Tibial nerve (tissue), 4 donors: ENCODE measurements around the gene ABTB1.

Experiments used
- EP300 ChIP-seq, 2 donors: sonication (generic); formaldehyde crosslinking; IDR thresholded peaks; one replicate each; pipeline ENCODE4 v1.6.1; 2017; ENCODE audit warnings: antibody characterized with exemption in 2 of 2, mild to moderate bottlenecking in 1 of 2
- TF ChIP-seq, protein P1 (sequence below), 5 experiments: fragments of 200-600 bp in 3 of 5; fragments of 450-650 bp in 2 of 5; sonication (generic) in 3 of 5; IDR thresholded peaks; one replicate each; pipeline ENCODE4 v1.5.1; 2016 to 2019; ENCODE audit warnings: antibody characterized with exemption in 5 of 5, mild to moderate bottlenecking in 3 of 5, moderate library complexity in 2 of 5

DNA sequence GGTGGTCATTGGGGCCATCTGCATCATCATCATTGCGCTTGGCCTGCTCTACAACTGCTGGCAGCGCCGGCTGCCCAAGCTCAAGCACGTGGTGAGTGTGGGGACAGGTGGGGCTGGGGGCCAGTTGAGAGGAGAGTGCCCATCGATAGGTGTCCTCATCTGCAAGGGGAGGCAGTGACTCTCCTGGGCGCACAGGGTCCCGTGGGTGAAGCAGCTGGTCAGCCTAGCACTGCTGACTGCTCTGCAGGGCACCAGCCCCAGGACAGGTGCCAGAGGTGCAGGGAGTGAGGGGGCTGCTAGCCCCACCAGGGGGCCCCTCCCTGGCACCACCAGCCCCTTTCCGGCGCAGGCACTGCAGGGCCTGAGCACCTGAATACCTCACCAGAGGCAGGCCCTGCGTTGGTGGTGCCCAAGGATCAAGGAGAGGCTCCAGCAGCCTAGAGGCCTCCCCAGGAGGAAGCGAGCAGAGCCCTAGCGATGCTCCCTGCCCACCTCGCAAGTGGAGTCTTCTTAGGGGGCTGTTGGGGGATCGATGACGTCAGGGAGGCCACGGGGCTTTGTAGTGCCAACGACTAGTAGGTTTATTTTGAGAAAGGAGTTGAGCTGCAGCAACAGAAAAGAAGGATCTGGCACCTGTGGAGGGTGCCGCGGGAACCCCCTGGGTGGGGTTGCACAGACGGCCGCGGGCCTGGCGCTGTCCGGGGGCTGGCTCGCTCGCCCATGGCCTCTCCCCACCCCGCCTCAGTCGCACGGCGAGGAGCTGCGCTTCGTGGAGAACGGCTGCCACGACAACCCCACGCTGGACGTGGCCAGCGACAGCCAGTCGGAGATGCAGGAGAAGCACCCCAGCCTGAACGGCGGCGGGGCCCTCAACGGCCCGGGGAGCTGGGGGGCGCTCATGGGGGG is 976 bp upstream of the ABTB1 start:
- TF ChIP-seq, protein P1, sequence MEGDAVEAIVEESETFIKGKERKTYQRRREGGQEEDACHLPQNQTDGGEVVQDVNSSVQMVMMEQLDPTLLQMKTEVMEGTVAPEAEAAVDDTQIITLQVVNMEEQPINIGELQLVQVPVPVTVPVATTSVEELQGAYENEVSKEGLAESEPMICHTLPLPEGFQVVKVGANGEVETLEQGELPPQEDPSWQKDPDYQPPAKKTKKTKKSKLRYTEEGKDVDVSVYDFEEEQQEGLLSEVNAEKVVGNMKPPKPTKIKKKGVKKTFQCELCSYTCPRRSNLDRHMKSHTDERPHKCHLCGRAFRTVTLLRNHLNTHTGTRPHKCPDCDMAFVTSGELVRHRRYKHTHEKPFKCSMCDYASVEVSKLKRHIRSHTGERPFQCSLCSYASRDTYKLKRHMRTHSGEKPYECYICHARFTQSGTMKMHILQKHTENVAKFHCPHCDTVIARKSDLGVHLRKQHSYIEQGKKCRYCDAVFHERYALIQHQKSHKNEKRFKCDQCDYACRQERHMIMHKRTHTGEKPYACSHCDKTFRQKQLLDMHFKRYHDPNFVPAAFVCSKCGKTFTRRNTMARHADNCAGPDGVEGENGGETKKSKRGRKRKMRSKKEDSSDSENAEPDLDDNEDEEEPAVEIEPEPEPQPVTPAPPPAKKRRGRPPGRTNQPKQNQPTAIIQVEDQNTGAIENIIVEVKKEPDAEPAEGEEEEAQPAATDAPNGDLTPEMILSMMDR (IDR thresholded peaks at IDR 0.05), result no peak
- no peak for TF ChIP-seq EP300 (IDR thresholded peaks at IDR 0.05)
